Nephron progenitor cell (in vitro differentiated cells): Measurements from ENCODE around the gene MERTK.

Experiments used
- DNase-seq: peaks from one replicate; pipeline ENCODE4 v3.0.0; 2021
- H3K27ac Mint-ChIP-seq: 2 replicates; pipeline ENCODE4 v1.8.0; 2021; ENCODE audit warnings: mild to moderate bottlenecking, moderate library complexity, mixed read lengths
- H3K27me3 Mint-ChIP-seq: 2 replicates; pipeline ENCODE4 v1.8.0; 2021; ENCODE audit warnings: mild to moderate bottlenecking, low read depth, mixed read lengths; ENCODE audit not compliant: poor library complexity
- H3K36me3 Mint-ChIP-seq: 2 replicates; pipeline ENCODE4 v1.8.0; 2021; ENCODE audit warnings: low read depth, mixed read lengths
- H3K4me1 Mint-ChIP-seq: 2 replicates; pipeline ENCODE4 v1.8.0; 2021; ENCODE audit warnings: mixed read lengths
- H3K4me3 Mint-ChIP-seq: 2 replicates; pipeline ENCODE4 v1.8.0; 2021; ENCODE audit warnings: mild to moderate bottlenecking, moderate library complexity, mixed read lengths
- H3K9me3 Mint-ChIP-seq: 2 replicates; pipeline ENCODE4 v1.8.0; 2021; ENCODE audit warnings: mild to moderate bottlenecking, moderate library complexity, mixed read lengths
- CTCF ChIP-seq: fragments of 200-600 bp; sonication (generic); IDR thresholded peaks from 2 replicates; pipeline ENCODE4 v1.5.0; 2021; ENCODE audit warnings: antibody characterized with exemption

MERTK gene

DNA sequence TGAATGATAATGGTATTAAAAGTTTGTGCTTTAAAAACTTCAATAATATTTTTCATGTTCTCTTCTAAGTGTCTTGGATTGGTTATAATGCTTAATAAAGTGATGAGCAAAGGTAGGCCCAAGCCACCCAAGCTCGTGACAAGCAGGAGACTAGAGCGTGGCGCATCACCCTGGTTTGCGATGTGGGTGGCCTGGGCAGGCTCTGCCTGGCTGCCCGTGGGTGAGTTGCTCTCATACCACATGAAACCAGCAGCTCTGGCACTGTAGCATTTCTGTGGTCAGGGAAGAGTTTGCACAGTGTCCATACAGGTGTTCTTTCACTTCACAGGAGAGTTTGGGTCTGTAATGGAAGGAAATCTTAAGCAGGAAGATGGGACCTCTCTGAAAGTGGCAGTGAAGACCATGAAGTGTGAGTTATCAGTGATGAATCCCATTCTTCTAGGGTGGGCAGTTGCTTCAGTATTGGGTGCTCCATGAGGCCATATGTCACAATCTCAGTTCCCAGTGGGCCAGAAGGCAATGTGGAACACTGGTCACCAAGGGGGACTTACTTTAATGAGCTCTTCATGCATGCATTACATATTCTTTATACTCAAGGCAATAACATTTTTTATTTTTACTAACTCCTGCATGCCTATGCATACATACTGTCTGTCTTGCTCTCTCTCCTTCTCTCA, 105.3 kb downstream of the MERTK start:
- peaks cover 24% of the 10 kb centered on the region for H3K36me3 Mint-ChIP-seq
- H3K27ac Mint-ChIP-seq, result no peak overlapping the region
- H3K9me3 Mint-ChIP-seq, result no peaks in the 10 kb centered on the region
- no peak overlapping the region for H3K4me3 Mint-ChIP-seq
- DNase-seq, result no peak
- no peaks in the 10 kb centered on the region for H3K27me3 Mint-ChIP-seq
- no peak for TF ChIP-seq CTCF
- peaks cover 14% of the 10 kb centered on the region for H3K4me1 Mint-ChIP-seq

GRCh38 chr2:112004253-112004645, 105.8 kb downstream of the MERTK start:
- Mint-ChIP-seq H3K27ac (no peak overlapping the region), H3K9me3 (no peaks in the 10 kb centered on the region), H3K36me3 (peaks cover 24% of the 10 kb centered on the region), H3K4me1 (peaks cover 14% of the 10 kb centered on the region), H3K27me3 (no peaks in the 10 kb centered on the region), H3K4me3 (no peak overlapping the region)
- TF ChIP-seq CTCF, result no peak
- no peak for DNase-seq

GRCh38 chr2:112005406-112006075, 107.1 kb downstream of the MERTK start:
- no peak for DNase-seq
- no peak overlapping the region for H3K4me3 Mint-ChIP-seq
- no peaks in the 10 kb centered on the region for H3K27me3 Mint-ChIP-seq
- H3K9me3 Mint-ChIP-seq, result no peaks in the 10 kb centered on the region
- peaks cover 19% of the 10 kb centered on the region for H3K36me3 Mint-ChIP-seq
- no peak for TF ChIP-seq CTCF
- H3K27ac Mint-ChIP-seq, result no peak overlapping the region
- peaks cover 13% of the 10 kb centered on the region for H3K4me1 Mint-ChIP-seq

DNA sequence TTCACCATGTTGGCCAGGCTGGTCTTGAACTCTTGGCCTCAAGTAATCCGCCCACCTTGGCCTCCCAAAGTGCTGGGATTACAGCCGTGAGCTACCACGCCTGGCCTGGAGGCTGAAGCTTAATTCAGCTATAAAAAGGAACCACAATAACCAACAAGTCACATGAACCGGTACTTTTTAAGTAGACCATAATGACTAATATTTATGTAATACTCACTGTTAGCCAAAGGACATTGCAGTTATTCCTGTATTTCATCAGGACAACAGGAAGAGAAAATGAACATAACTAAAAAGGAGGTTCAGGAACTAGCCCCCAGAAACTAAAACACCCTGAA, 107.6 kb downstream of the MERTK start:
- no peaks in the 10 kb centered on the region for H3K27me3 Mint-ChIP-seq
- no peak for DNase-seq
- no peak overlapping the region for H3K27ac Mint-ChIP-seq
- peaks cover 12% of the 10 kb centered on the region for H3K4me1 Mint-ChIP-seq
- no peak for TF ChIP-seq CTCF
- H3K36me3 Mint-ChIP-seq, result peaks cover 24% of the 10 kb centered on the region
- no peak overlapping the region for H3K4me3 Mint-ChIP-seq
- no peaks in the 10 kb centered on the region for H3K9me3 Mint-ChIP-seq

DNA sequence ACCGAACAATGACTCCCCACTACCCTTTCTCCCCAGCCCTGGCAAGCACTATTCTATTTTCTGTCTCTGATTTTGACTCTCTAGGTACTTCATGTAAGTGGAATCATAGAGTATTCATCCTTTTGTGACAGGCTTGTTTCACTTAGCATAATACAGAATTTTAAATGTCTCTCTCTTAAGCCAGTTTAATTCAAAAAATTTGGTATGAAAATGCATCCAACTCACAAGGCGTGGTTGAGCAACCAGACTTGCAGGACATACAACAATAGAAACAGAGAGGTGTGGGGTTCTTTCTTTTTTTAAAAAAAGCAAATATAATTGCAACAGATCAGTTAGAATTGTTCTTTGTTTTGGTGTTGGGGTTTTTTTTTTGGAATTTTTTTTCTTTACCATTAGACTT, 109.1 kb downstream of the MERTK start:
- no peak for TF ChIP-seq CTCF
- no peak overlapping the region for H3K27ac Mint-ChIP-seq
- H3K27me3 Mint-ChIP-seq, result no peaks in the 10 kb centered on the region
- H3K36me3 Mint-ChIP-seq, result peaks cover 26% of the 10 kb centered on the region
- H3K4me3 Mint-ChIP-seq, result no peak overlapping the region
- H3K4me1 Mint-ChIP-seq, result peaks cover 8% of the 10 kb centered on the region
- no peak for DNase-seq
- no peaks in the 10 kb centered on the region for H3K9me3 Mint-ChIP-seq
